ENCODE data around the gene PFKFB3.
"Not testable (repeated sequence)": the region's sequence is repeated elsewhere in the genome, so short reads cannot be mapped to it uniquely, and the experiment has no call there.

PFKFB3 gene

DNA sequence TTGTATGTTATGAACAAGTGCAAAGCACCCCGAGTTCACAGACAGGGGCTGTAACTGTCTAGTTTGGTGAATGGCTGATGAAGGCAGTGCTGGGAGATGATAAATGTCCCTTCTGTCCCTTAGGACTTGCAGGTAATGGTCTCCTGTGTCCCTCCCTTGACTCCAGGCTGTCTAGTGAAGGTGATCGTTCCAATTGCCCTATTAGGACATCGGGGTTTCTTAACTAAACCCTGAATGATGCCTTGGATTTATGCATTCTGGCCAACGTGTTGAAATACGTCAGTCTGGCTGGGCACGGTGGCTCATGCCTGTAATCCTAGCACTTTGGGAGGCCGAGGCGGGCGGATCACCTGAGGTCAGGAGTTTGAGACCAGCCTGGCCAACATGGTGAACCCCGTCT lies 69.4 kb downstream of the PFKFB3 start:
- DNase-seq (ENCODE audit: low spot score), result no peak

DNA sequence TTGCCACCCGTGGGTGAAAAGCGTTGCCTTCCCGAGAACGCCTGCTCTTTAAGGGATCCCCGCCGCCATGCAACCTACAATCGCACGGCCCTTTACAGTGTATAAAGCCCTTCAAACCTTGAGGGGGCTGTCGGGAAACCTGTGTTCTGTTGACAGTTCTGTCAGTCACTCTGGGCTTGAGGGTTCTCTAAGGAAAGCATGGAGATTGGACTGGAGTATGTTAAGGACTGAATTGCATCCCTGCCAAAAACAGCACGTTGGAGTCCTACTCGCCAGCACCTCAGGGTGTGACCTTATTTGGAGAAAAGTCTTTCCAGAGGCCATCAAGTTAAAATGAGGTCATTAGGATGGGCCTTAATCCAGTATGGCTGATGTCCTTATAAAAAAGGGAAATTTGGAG lies 70.6 kb downstream of the PFKFB3 start:
- no peak for DNase-seq (ENCODE audit: low spot score)

DNA sequence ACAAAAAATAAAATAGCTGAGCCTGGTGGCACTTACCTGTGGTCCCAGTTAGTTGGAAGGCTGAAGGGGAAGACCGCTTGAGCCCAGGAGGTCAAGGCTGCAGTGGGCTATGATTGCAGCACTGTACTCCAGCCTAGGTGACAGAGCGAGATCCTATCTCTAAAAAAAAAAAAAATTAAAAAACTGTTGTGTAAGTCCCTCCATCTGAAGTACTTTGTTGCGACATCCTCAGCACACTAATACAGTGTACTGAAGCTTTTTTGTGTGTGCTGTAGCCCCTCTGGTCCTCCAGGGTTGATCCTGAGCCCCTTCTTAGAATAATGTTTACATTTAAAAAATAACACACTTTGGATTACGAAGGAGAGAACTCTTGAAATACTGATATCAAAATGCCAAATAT lies 71.3 kb downstream of the PFKFB3 start:
- DNase-seq (ENCODE audit: low spot score), result no peak

DNA sequence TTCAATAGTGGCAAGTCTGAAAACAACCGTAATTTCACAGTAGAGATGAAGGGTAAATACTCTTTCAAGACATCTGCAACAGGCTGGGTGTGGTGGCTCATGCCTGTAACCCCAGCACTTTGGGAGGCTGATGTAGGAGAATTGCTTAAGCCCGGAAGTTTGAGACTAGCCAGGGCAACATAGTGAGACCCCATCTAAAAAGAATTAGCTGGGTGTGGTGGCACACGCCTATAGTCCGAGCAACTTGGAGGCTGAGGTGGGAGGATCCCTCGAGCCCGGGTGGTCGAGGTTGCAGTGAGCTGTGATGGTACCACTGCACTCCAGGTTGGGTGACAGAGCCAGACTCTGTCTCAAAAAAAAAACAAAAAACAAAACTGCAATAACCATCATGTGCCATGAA lies 71.8 kb downstream of the PFKFB3 start:
- no peak for DNase-seq (ENCODE audit: low spot score)

DNA sequence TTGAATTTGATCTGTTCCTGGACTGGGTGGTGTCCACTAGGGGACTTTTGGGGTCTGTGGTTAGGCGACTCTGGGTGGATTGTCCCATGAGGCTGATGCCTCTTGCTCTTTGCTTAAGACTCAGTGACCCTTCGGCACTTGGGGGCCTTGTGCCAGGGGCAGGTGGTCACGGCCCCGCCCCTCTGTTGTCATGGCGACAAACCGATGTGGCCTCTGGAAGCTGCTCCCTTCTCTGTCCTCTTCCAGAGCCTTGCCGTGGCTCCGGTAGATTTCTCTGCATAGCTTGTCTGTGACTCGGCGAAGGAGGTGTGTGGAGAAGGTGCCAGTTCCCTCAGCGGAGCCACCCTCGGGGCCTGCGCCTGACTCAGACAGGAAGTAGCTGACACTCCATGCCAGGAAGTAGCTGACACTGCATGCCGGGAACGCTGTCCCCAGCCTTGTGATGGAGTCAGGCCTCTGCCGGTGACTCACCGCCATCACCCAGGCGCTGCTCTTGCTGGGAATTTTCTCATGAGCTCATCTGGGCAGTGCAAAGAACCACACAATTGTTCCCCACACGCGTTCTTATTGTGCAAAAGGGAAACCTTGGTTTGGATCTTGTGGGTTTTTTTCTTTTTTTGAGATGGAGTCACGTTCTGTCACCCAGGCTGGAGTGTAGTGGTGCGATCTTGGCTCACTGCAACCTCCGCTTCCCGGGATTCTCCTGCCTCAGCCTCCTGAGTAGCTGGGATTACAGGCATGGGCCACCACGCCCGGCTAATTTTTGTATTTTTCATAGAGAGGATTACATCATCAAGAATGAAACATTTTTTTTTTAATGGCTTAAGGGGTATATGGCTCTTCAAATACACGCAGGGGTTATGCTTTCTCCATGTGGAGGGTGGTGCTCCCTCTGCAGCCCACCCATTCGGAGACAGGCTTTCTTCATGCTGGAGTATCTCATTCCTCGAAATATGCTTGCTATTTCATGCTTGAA lies 72.6 kb downstream of the PFKFB3 start:
- peak; percentile 94 for DNase-seq (ENCODE audit: low spot score)

DNA sequence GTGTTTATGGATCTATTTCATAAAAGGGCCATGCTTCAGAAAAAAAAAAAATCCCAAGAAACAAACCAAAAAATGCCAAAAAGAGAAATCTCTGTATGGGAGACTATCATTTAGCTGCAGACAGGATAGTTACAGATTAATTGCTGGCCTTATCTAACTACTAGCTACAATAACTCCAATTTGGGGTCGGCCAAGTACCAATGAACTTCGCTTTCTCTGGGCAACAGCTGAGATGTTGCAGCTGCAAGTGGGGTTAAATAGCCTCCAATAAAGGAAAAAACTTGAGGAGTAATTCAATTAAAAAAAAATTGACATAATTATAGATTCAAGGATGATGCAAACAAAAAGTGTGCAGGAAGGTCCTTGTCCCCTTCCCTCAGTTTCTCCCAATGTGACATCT lies 73.6 kb downstream of the PFKFB3 start:
- no peak for DNase-seq (ENCODE audit: low spot score)

DNA sequence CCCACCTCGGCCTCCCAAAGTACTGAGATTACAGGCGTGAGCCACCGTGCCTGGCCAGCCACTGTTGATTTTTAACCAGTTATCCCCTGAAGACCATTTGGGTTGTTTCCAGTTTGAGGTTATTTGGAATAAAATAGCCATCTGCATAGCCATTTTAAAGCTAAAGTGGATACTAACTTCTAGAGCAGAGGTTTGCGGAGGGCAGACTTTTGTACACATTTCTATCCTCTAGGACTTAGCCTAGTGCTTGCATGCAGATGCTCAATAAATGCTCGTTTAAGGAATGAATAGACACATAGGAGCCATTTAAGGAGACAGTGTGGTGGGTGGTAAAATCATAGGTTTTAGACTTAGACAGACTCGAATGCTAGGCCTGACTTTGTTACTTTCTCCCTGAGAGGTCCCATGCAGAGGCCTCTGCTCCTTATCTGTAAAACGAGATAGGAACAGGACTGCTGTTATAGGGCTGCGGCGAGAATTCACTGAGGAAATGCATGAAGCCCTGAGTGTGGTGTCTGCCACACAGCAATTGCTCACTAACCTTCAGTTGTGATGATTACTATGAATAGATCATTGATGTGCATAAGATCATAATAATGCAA lies 75.9 kb downstream of the PFKFB3 start:
- no peak for DNase-seq (ENCODE audit: low spot score)

DNA sequence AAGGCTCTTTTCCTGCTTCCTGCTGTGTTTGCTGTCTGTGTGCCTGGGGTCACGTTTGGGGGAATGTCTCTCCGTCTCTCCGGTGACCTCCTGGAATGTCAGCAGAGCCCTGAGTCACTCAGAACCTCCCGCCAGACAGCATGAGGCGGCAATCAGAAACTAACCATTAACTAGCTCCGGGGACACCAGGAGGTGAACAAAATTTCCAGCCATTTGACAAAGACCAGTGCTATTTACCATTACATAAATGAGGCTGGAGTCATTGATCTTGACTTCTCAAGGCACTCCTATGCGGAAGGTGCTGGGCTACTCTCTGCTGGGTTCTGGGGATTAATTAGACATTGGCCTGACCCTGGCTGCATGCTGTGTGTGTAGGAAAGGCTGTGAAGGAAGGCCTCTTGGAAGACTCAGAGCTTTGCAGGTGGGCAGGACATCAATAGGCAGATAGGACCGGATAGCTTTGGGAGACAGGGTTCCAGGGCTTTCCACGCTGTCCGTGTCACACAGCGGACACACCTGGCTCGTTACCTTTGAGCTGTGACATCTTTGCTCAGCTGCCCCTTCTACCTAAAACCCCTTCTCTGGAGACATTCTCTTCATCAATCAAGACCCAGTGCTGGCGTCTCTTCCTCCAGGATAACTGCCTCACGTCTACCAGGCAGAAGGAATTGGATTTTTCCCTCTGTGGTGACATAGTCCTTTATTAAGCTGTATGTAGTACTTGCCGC lies 77.0 kb downstream of the PFKFB3 start:
- no peak for DNase-seq (ENCODE audit: low spot score)

DNA sequence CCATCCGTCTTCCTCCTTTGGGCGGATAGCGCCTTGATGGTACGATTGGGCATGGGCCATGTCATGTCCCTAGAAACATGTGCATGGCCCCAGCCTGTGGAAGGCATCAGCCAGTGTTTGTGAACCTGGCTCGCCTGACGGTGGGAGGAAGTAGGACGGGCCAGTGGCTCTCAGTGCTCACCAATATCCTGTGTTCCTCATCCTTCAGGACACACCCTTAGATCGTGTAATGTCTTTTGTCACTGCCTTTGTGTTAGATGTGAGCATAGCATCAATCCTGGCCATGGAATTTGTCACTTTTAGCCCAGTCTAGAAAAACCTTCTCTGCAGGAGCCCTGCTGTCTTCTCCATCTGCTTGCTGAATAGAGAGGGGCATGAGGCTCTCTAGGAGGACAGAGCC lies 77.6 kb downstream of the PFKFB3 start:
- no peak for DNase-seq (ENCODE audit: low spot score)

DNA sequence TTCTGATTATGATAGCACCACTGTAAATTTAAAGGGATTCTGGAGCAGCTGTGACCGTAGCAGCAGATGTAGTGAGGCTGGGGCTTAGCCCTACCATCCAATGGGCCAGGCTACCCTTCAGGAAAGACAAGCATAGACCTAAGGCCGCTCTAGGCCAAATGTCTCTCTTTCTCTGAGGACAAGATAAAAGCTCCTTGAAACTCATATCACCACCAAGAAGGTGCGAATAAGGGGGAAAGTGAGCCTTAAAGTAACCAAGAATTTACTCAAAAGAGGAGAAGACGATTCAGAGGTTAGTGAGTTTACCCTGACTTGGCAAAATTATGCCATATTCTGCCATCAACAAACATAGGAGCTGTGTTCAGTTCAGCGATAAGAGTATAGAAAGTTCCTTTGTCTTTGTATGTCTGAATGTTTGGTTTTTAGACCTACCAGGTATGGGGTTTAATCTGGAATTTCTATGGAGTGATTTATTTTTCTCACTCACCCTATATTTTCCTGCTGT lies 79.8 kb downstream of the PFKFB3 start:
- DNase-seq (ENCODE audit: low spot score), result no peak

DNA sequence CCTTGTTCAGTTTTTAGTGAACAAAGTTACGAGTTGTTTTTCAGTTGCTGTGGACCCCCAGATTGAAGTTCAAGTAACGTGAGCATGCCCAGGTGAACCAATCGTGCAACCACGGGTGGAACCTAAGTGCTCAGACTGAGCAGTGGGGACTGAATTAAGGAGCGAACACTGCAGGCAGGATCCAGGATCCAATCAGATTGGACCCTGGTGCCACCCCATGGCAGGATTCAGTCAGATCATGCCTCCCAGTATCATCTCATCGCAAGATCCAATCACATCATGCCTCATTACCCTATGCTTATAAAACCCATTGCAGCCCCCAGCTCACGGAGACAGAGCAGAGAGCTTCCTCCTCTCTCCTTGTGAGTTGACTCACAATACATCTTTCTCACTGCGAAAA lies 80.9 kb downstream of the PFKFB3 start:
- DNase-seq (ENCODE audit: low spot score), result no peak

DNA sequence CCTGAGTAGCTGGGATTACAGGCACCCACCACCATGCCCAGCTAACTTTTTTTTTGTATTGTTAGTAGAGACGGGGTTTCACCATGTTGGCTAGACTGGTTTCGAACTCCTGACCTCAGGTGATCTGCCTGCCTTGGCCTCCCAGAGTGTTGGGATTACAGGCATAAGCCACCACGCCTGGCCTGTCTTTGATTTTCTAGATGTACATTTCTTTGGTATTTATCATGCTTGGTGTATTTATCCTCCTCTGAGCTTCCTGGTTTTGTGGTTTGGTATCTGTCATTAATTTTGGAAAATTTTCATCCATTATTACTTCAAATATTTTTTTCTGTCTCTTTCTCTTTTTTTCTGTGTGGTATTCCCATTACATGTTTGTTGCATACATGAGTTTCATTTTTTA lies 87.9 kb downstream of the PFKFB3 start:
- DNase-seq (ENCODE audit: low spot score), result not testable (repeated sequence)

DNA sequence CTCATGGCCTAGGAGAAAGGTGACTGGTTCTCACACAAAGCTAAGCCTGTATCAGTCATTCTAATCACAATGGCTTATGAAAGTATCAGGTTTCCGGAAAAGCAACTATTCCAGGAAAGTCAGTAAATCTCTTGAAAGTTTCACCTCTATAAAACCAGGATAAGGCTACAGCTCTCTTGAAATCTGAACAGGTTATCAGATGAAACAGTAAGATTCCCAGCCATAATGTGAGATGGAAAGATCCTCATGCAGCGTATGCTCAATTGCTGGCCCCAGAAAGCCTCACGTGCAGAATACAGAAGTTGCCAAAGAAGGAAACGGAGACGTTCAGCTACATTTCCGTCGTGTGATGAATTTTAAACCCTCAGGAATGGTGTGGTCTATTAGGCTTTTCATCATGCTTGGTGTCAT lies 90.0 kb downstream of the PFKFB3 start:
- DNase-seq (ENCODE audit: low spot score), result no peak

DNA sequence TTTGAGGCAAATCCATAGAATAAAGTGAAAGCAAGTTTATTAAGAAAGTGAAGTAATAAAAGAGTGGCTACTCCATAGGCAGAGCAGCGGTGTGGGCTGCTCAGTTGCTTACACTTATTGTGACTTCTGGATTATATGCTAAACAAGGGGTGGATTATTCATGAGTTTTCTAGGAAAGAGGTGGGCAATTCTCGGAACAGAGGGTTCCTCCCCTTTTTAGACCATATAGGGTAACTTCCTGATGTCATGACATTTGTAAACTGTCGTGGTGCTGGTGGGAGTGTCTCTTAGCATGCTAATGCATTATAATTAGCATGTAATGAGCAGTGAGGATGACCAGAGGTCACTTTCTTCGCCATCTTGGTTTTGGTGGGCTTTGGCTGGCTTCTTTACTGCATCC lies 93.7 kb downstream of the PFKFB3 start:
- not testable (repeated sequence) for DNase-seq (ENCODE audit: low spot score)

DNA sequence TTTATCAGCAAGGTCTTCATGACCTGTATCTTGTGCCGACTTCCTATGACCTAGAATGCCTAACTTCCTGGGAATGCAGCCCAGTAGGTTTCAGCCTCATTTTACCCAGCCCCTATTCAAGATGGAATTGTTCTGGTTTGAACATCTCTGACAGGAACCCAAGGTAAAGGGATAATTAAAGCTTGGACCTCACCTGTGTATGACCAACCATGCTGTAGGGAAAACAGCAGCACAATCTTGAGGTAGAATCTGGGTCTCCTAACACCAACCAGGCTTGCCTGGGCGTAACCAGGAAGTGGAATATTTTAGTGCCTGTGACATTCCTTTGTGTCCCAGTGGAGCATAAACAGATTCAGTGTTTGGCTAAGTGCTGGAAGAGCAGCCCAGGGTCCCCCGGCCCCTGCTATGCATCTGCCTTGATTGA lies 94.1 kb downstream of the PFKFB3 start:
- no peak for DNase-seq (ENCODE audit: low spot score)

DNA sequence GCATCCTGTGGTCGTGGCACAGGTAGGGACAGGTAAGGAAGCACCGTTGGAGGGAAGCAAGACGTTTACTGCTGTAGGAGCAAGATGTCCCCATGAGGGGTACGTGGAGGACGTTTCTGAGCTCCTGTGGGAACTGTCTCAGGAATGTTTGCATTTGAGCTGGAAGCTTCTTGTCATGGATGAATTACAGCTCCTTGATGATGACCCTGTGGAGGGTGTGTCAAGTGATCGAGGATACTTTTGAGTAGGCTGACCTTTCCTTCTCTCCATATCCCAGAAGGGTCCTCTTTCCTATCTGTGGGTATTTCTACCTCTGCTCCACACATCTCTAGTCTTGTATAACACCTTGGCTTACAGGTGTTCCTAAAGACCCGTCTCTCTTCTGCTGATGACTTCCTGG lies 94.8 kb downstream of the PFKFB3 start:
- no peak for DNase-seq (ENCODE audit: low spot score)

DNA sequence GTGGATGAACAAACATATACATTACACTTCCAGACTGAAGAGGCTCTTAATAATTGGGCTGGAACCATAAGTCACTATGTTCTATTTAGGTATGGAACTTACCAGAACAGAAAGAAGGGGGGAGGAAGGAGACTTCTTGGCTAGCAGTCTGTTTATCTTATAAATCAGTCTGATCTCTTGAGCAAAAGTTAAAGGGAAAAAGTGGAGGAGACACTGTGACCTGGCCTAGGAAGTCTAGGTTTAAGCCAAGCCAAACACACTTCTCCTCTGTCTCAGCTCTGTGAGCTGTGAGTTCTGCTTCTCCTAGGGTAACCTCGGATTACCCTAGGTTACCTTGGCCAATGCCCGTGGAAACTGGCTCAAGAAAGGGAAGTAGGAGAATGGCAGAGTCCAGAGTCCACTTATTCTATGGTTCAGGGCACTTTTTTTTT lies 95.2 kb downstream of the PFKFB3 start:
- no peak for DNase-seq (ENCODE audit: low spot score)

DNA sequence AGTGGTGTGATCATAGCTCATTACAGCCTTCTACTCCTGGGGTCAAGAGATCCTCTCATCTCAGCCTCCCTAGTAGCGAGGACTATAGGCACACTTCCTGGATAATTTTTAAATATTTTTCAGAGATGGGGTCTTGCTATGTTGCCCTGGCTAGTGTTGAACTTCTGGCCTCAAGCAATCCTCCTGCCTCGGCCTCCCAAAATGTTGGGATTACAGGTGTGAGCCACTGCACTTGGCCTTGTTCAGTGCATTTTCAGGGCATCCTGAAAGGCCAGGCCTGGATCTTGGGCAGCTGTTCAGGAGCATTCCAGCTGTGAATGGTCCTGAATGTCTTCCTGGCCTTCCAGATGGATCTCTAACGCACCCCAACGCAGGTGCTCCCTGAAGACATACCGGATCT lies 95.7 kb downstream of the PFKFB3 start:
- no peak for DNase-seq (ENCODE audit: low spot score)

DNA sequence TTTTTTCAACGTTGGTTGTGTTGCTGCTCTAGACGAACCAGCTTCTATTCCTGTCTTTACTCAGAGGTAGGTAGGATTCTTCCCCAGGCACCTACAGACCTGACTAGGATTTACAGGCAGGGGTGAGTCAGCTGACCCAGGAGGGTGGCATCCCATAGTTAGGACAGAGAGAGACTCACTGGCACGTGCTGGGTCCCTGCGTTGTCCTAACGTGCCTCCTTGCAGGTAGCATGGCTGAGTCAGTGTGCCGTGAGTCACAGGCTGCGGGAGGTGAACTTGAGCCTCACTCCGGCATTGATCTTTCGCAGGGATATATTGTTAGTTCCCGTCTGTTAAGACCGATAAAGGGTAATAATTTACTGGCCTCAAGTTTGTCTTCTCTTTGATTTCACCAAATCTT lies 96.5 kb downstream of the PFKFB3 start:
- DNase-seq (ENCODE audit: low spot score), result no peak

DNA sequence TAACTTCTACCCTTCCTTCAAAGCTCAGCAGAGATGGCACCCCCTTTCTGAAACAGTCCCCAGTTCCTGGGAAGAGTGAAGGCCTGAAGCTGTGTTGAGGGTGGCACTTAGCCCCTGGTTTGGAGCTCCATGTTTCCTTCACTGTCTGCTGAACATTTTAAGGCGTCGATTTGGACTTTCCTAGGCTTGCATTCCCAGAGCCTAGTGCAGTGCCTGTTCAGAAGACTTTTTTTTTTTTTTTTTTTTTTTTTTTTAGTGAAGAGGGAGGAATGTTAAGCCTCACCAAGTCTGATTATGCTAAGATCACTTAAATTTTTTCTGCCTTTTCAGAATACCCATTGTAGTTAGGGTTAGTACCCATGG lies 97.0 kb downstream of the PFKFB3 start:
- DNase-seq (ENCODE audit: low spot score), result no peak

DNA sequence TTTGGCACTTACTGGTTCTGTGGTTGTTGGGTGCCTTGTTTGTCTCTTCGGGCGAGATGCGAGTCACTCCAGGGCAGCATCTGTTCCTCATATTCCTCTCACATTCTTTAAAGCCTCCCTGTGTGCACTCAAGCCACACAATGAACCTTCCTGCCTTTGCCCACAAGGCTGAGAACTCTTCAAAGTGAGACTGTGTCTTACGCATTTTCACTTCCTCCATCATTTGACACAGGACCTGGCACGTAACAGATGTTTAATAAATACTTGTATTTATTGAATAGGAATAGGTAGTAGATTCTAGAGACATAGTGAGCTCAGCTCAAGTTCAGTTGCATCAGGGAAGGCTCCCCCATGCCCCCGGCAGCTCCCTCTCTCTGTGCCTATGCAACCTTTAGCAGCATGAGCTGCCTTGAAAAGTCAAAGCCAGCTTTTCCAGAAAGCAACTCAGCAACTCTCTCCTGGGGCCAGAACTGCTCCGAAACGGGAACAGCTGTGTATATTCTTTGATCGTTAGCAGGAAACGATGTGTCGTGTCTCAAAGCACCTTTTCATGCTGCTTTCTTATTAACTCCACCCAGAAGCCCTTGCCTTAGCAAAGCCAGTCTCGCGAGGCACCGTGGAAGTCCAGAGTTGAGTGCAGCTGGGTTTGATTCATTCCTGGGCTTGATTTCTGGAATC lies 97.5 kb downstream of the PFKFB3 start:
- DNase-seq (ENCODE audit: low spot score), result peak; percentile 25

DNA sequence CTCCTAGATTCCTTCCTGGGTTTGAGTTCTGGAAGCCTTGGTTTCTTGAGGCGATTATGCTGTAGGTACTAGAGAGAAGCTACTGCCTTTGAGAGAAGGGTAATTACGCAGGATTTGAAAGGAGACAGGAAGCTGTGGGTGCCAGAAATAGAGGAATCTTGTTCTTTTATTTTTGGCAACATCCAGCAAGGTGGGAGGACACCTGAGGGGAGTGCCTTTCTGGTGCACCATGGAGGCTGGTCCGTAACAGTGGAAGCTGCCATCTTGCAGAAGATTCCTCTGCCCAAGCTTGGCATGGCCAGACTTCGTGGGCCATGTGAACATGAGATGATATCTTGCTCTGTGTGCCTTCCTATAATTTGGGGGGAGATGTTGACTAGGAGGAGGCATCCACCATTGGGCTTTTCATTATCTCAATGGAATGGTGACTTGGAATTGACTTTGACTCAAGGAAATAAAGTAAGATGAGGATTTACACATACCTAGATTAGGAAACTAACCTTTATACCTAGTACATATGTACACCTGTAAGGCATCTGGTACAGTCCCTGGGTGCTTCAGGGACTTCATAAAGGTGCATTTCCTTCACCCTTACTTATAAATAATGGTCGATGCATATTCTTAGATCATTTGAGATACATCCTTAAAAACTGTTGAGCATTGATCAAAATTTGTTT lies 98.2 kb downstream of the PFKFB3 start:
- DNase-seq (ENCODE audit: low spot score), result no peak
